Keratinocyte (primary cell): ENCODE results near the gene ARMH3. TPM values are rescaled to one million over a fixed set of nuclear protein-coding genes. Genes with fewer than 3 reads are reported as not detected.

Experiments used
- DNase-seq: peaks from one replicate; pipeline ENCODE4 v3.0.0-alpha.2; 2011; ENCODE audit warnings: low read depth, missing footprints, low spot score
- FAIRE-seq: peaks from 2 replicates; lab custom pipeline; 2011; peaks lifted over from hg19 to GRCh38; lab: Jason Lieb, UNC
- H2AFZ ChIP-seq: 2 replicates; pipeline ENCODE4 v1.6.0; 2012; ENCODE audit warnings: low read length, control low read depth, inconsistent platforms; ENCODE audit not compliant: control insufficient read depth
- H3K27ac ChIP-seq: 2 replicates; pipeline ENCODE4 v1.5.1; 2011; ENCODE audit warnings: low read length; ENCODE audit not compliant: control insufficient read depth, insufficient read depth
- H3K27me3 ChIP-seq: 3 replicates; pipeline ENCODE4 v1.6.0; 2011; ENCODE audit warnings: low read length; ENCODE audit not compliant: control insufficient read depth, insufficient read depth; ENCODE audit errors: extremely low read depth
- H3K36me3 ChIP-seq, 2 experiments: 2 replicates in 1 of 2; 3 replicates in 1 of 2; pipeline ENCODE4 v1.5.1; 2011; ENCODE audit warnings: low read length in 2 of 2, mild to moderate bottlenecking in 1 of 2; ENCODE audit not compliant: control insufficient read depth in 2 of 2, insufficient read depth in 2 of 2; ENCODE audit errors: extremely low read depth in 1 of 2
- H3K4me1 ChIP-seq: 3 replicates; pipeline ENCODE4 v1.5.1; 2011; ENCODE audit warnings: low read length; ENCODE audit not compliant: control insufficient read depth, insufficient read depth; ENCODE audit errors: extremely low read depth
- H3K4me2 ChIP-seq: 3 replicates; pipeline ENCODE4 v1.6.0; 2011; ENCODE audit warnings: low read depth, low read length; ENCODE audit not compliant: control insufficient read depth, insufficient read depth; ENCODE audit errors: extremely low read depth
- H3K4me3 ChIP-seq, 3 experiments: fragments of 200-600 bp in 1 of 3; sonication (generic) in 1 of 3; 2 replicates in 2 of 3; 3 replicates in 1 of 3; pipeline ENCODE4 v1.5.1; 2011 to 2016; ENCODE audit warnings: low read length in 3 of 3, mild to moderate bottlenecking in 3 of 3, control low read depth in 2 of 3, inconsistent platforms in 1 of 3, low read depth in 1 of 3, mixed read lengths in 1 of 3, mixed run types in 1 of 3, moderate library complexity in 1 of 3; ENCODE audit not compliant: control insufficient read depth in 2 of 3, insufficient read depth in 2 of 3; ENCODE audit errors: extremely low read depth in 1 of 3
- H3K79me2 ChIP-seq: 2 replicates; pipeline ENCODE4 v1.6.0; 2012; ENCODE audit warnings: low read length; ENCODE audit not compliant: control insufficient read depth, insufficient read depth
- H3K9ac ChIP-seq: 3 replicates; pipeline ENCODE4 v1.6.0; 2011; ENCODE audit warnings: low read length; ENCODE audit not compliant: control insufficient read depth, insufficient read depth; ENCODE audit errors: extremely low read depth
- H3K9me1 ChIP-seq: 3 replicates; pipeline ENCODE4 v1.6.0; 2011; ENCODE audit warnings: low read length; ENCODE audit not compliant: control insufficient read depth, insufficient read depth; ENCODE audit errors: extremely low read depth
- H3K9me3 ChIP-seq: 2 replicates; pipeline ENCODE4 v1.5.1; 2012; ENCODE audit warnings: low read depth, low read length; ENCODE audit not compliant: control insufficient read depth
- H4K20me1 ChIP-seq: 3 replicates; pipeline ENCODE4 v1.6.0; 2011; ENCODE audit warnings: low read length; ENCODE audit not compliant: control insufficient read depth, insufficient read depth; ENCODE audit errors: extremely low read depth
- EZH2 ChIP-seq: IDR thresholded peaks from one replicate; pipeline ENCODE4 v1.6.1; 2012; ENCODE audit warnings: inconsistent platforms, mild to moderate bottlenecking, low read length, moderate library complexity
- dilution Hi-C: fragments of 300-500 bp; cut with MboI; formaldehyde crosslinking; loops from one replicate; pipeline ENCODE4 v1.7.0; 2020; ENCODE audit warnings: low sequenced_read_pairs; ENCODE audit not compliant: extremely low pct_ligation_motif_present
- polyA plus RNA-seq, 5 experiments: library from polyadenylated mRNA; depleted of rRNA in 3 of 5; stranded (reverse) in 3 of 5; stranded (forward) in 1 of 5; unstranded in 1 of 5; fragments of >200 nt; gene quantifications; 1 replicate in 1 of 5; 2 replicates in 3 of 5; 3 replicates in 1 of 5; pipeline versions ENCODE4 v1.2.1 to v1.2.3, GENCODE V29; 2011 to 2012; ENCODE audit warnings: missing spikeins in 2 of 5, low read depth in 1 of 5, low replicate concordance in 1 of 5
- TF ChIP-seq, protein P1 (sequence below), 3 experiments: IDR thresholded peaks in 1 of 3; conservative IDR thresholded peaks in 1 of 3; optimal IDR thresholded peaks in 1 of 3; 2 replicates in 2 of 3; 3 replicates in 1 of 3; pipeline versions ENCODE3 to v1.5.1; 2011; ENCODE audit warnings: low read length in 3 of 3, mild to moderate bottlenecking in 3 of 3, moderate library complexity in 2 of 3, control low read depth in 1 of 3, inconsistent platforms in 1 of 3; ENCODE audit not compliant: insufficient read depth in 2 of 3; ENCODE audit errors: extremely low read depth in 1 of 3

ARMH3 gene
- polyA plus RNA-seq, 1 donor (not counting 4 experiments of a cell fraction or from before 2014, with no cell fraction given), result 25.3 TPM

DNA sequence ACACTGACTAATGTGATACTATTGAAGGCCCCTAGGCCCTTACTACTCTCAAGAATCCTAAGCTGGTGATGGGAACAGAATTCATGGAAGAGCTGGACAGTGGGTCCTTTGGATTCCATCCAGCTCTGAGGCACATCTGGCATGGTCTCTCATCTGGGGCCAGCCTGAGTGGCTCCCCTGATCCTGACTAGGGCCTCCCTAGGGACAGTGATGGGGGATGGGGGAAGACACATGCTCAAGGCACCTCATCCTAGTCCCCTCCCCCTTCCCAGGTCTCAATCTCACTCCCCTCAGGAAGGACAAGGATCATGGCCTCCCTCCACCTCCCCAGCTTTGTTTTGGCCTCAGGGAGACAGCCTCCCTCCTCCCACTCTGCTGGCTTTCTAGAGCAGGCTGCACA, 214.1 kb downstream of the ARMH3 start:
- TF ChIP-seq, protein P1, sequence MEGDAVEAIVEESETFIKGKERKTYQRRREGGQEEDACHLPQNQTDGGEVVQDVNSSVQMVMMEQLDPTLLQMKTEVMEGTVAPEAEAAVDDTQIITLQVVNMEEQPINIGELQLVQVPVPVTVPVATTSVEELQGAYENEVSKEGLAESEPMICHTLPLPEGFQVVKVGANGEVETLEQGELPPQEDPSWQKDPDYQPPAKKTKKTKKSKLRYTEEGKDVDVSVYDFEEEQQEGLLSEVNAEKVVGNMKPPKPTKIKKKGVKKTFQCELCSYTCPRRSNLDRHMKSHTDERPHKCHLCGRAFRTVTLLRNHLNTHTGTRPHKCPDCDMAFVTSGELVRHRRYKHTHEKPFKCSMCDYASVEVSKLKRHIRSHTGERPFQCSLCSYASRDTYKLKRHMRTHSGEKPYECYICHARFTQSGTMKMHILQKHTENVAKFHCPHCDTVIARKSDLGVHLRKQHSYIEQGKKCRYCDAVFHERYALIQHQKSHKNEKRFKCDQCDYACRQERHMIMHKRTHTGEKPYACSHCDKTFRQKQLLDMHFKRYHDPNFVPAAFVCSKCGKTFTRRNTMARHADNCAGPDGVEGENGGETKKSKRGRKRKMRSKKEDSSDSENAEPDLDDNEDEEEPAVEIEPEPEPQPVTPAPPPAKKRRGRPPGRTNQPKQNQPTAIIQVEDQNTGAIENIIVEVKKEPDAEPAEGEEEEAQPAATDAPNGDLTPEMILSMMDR (optimal IDR thresholded peaks at IDR 0.05 in 1 of 3, IDR thresholded peaks at IDR 0.05 in 1 of 3, conservative IDR thresholded peaks at IDR 0.05 in 1 of 3; ENCODE audit: extremely low read depth in 1 of 3, insufficient read depth in 2 of 3, low read length in 3 of 3), result no peak
- no peak for TF ChIP-seq EZH2
- no peaks in the 10 kb centered on the region for H3K27me3 ChIP-seq
- peaks cover 4% of the 10 kb centered on the region for H3K9me1 ChIP-seq
- dilution Hi-C loops, result no loop called here
- no peak for FAIRE-seq
- peaks cover 10% of the 10 kb centered on the region for H4K20me1 ChIP-seq
- no peak overlapping the region for H2AFZ ChIP-seq
- no peak for DNase-seq
- no peak overlapping the region for H3K27ac ChIP-seq
- no peaks in the 10 kb centered on the region for H3K9me3 ChIP-seq
- no peaks in the 10 kb centered on the region for H3K79me2 ChIP-seq
- H3K4me2 ChIP-seq, result no peak overlapping the region
- H3K9ac ChIP-seq, result no peak overlapping the region
- H3K4me1 ChIP-seq, result peaks cover 16% of the 10 kb centered on the region
- H3K36me3 ChIP-seq, result peaks cover 0 to 1% of the 10 kb centered on the region in 2 experiments
- no peak overlapping the region for H3K4me3 ChIP-seq

DNA sequence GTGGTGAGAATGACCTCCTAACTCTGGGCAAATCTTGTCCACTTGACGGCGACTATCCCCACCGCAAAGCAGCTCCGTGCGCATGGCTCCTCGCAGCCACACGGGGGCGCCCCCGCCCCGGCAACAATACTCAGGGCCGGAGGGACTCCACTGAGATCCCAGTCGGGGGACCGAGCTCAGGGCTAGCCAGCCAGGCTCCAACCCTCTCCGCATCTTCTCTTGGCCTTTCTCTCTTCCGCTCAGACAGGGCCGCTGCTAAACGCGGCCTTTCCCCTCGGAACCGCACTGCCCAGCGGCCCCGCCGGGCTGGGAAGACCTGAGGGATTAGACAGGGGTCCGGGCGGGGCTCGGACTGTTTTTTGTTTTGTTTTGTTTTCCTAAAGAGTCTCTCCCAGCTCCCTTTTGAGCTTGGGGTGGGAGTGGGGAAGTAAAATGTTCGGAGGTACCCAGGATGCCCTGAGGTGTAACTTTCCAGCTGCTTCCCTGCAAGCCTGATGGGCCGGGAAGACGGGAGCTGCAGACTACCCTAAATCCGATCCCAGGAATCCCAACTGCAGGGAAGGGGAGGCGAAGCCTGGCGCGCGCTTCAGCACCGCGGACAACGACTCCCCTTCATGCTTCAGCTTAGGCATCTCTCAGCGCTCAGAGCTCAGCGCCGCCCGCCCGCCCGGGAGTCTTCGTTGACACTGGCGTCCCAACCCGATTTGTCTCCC, 215.1 kb downstream of the ARMH3 start:
- FAIRE-seq, result peak; percentile 13
- Histone ChIP-seq H3K4me3 (peak overlapping the region in 2 of 3 experiments; percentile 50 to 61), H3K36me3 (no peaks in the 10 kb centered on the region), H3K79me2 (no peaks in the 10 kb centered on the region), H3K4me2 (peak overlapping the region; percentile 70), H3K9me3 (no peaks in the 10 kb centered on the region), H3K27me3 (no peaks in the 10 kb centered on the region), H4K20me1 (peaks cover 10% of the 10 kb centered on the region), H3K9ac (no peak overlapping the region), H3K4me1 (peaks cover 16% of the 10 kb centered on the region), H3K27ac (no peak overlapping the region), H3K9me1 (peaks cover 4% of the 10 kb centered on the region), H2AFZ (no peak overlapping the region)
- no peak for DNase-seq
- dilution Hi-C loops, result no loop called here
- TF ChIP-seq, protein P1 (optimal IDR thresholded peaks at IDR 0.05 in 1 of 3, IDR thresholded peaks at IDR 0.05 in 1 of 3, conservative IDR thresholded peaks at IDR 0.05 in 1 of 3; ENCODE audit: extremely low read depth in 1 of 3, insufficient read depth in 2 of 3, low read length in 3 of 3), result peak; percentile 90 to 99 (median 99)
- TF ChIP-seq EZH2, result no peak
